Amygdala (tissue), 56 donors: ENCODE results near the gene GJA8.
"Not testable (repeated sequence)": the region's sequence is repeated elsewhere in the genome, so short reads cannot be mapped to it uniquely, and the experiment has no call there.

ENCODE experiments used
- DNase-seq, 56 donors: peaks; one replicate each; lab custom pipeline; 2025; lab: John Stamatoyannopoulos, UW

Gene GJA8

DNA sequence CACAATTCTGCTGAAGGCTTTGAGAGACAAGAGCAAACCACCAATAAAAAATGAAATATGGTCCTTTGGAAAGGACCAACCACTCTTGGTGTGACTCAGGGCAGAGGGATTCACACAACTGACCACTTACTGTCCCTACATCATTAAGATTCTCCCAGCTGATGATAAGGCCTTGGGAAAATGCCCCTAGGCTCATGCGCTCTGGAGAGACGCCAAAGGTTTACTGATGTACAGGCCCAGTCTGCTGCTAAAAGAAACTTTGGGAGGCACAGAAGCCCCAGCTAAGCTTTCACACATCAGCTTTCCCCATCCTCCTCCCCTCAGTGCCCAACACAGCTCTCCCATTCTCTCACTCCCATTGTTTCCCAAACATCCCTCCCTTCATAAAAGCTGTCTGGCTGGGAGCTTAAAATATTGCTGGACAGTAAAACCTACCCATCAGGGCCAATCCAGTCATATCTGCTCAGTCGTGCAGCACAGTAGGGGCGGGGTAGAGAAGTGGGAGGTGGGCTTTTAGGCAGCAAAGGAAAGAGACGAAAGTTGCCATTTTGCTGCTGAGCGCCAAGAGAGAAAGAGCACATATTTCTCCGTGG lies at the start of gene GJA8:
GJA8 (plus strand) TSS at position 543 of the 593 bp plus-strand sequence. CDS start 5,161 bp downstream, outside the sequence.
- DNase-seq: no peak

GRCh38 chr1:147853391-147853790 lies 49.2 kb upstream of the GJA8 start:
- DNase-seq: no peak

DNA sequence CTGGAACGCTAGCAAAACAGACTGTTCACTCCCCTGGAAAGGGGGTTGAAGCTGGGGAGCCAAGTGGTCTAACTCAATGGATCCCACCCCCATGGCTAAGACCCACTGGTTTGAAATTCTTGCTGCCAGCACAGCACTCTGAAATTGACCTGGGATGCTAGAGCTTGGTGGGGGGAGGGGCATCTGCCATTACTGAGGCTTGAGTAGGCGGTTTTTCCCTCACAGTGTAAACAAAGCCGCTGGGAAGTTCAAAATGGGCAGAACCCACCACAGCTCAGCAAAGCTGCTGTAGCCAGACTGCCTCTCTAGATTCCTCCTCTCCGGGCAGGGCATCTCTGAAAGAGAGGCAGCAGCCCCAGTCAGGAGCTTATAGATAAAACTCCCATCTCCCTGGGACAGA lies 47.6 kb upstream of the GJA8 start:
- not testable (repeated sequence) for DNase-seq

GRCh38 chr1:147855996-147856395 lies 46.6 kb upstream of the GJA8 start:
- DNase-seq: not testable (repeated sequence)

DNA sequence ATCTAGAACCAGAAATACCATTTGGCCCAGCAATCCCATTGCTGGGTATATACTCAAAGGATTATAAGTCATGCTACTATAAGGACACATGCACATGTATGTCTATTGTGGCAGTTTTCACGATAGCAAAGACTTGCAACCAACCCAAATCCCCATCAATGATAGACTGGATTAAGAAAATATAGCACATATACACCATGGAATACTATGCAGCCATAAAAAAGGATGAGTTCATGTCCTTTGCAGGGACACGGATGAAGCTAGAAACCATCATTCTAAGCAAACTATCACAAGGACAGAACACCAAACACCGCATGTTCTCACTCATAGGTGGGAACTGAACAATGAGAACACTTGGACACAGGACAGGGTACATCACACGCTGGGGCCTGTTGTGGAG lies 35.4 kb upstream of the GJA8 start:
- not testable (repeated sequence) for DNase-seq

DNA sequence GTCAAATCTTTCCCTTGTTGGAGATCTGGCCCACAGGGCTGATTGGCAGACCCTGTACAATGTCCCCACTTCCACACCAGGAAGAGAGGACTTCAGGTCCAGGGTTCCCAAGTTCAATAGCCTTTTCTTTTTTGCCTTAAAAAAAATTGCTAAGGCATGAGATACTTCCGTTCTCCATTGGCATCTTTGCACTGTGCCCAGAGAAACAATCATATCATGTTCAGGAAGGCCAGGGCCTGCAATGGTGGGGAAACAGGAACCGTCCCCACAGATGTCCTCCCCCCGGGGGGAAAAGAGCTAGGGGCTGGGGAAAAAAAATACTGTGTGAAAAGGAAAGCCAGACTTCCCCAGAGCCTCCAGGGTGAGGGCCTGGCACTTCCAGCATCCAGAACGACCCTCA lies 24.6 kb upstream of the GJA8 start:
- DNase-seq: no peak

- no peak for DNase-seq
These were observed 22.7 kb upstream of the GJA8 start for GRCh38 chr1:147879911-147880310.

- no peak for DNase-seq
These were observed 20.1 kb upstream of the GJA8 start for GRCh38 chr1:147882535-147882934.

DNA sequence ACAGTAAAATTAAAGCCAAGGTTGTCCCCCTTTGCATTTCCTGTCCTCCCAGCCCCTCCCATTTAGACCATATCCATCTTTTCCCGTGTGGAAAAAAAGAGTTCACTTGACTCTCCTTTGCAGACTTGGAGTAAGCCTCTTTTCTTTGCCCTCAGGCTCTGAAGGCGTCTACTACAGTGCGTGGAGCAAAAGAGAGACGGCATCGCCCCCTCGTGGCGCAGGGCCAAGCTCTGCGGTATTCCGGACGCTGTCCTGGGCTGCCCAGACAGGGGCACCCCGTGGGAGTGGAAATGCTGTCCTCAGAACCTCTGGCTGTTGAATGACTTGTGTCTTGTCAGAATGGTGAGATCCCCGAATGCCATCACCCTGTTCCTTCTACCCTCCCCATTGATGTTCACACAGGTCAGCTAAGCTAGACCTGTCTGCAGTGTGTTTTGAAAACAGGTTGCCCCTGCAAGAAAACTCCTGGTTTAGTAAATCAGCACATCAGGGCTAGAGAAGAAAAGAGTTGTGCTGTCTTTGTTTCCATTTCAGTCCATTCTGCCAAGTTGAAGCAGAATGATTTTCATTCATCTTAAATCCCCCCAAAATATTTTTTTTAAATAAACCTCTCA lies 12.3 kb upstream of the GJA8 start:
- DNase-seq: peak in 30 of 56 donors; percentile 2 to 51 (median 13)

DNA sequence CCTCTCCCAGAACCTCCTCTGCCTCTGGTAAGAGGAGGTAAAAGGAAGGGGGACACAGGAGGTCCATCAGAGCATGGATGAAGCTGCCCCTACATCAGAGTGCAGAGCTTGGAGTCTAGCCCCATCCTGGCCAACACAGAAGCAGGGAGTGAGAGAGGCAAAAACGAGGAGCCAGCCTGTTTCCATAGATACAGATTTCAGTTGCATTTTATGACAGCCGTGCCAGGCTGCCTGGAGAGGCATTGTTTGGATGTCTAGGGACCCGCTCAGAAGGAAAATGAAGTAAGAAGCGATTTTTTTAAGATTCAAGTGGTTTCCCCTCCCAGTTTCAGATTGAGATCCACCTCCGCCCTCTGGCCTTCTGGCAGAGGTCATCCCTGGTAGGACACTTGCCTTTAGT lies 11.5 kb upstream of the GJA8 start:
- peak in 23 of 56 donors; percentile 1 to 52 (median 21) for DNase-seq

- DNase-seq: peak in 5 of 56 donors; percentile 1 to 21 (median 2)
These were observed 10.4 kb upstream of the GJA8 start for GRCh38 chr1:147892216-147892615.

DNA sequence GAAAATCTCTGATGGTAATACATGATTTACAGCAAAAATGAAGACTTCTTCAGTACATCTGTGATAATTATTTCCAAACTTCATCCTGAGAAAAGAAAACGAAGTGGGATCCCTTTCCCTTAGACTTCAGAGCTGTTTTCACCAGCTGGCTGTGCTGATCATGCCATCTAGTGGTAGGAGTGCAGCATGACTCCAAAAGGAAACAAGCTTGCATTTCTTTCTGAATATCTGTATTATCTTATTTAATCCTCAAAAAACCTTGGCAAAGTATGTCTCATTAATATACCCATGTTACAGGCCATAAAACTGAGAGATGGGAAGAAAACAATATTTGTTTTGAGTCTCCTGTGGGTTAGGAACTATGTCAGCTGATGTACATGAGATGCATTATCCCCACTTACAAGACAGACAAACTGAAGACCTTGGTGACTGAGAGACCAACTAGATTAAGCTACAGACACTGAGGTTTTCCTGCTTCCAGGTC lies 9.8 kb upstream of the GJA8 start:
- peak in 19 of 56 donors; percentile 1 to 44 (median 9) for DNase-seq

DNA sequence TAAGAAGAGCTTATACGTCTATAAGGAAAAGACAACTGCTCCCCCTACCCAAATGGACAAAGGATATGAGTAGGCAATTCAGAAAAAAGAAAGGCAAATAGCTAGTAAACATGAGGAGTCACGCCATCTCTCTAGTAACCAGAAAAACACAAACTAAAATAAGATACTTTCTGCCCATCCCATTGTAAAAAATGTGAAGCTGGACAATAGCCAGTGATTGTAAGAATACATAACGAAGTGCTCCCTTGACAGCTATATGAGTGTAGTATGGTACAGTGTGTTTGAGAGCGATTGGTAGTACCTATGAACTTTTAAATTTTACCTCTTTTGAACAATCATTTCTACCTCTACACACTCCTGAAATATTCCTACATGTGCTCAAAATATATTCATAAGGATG lies 7.5 kb upstream of the GJA8 start:
- no peak for DNase-seq

- DNase-seq: peak in 1 of 56 donors; percentile 14
These were observed 5.4 kb upstream of the GJA8 start for GRCh38 chr1:147897029-147897752.

DNA sequence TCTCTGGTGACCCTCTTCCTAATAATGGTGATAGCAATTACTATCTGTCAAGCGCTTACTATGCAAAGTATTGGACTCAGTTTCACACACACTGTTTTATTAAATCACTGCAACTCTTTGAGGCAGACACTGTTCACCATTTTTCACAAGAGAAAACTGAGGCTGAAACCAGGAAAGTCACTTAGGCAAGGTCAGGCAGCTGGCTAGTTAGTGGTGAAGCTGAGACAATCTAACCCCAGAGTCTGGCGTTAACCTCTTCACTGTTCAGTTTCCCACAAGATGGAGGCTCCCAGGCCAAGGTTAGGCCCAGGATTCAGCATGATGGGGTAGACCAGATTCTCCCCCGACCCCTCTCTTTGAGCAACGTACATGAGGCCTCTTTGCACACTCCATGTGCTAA lies 4.8 kb upstream of the GJA8 start:
- no peak for DNase-seq

GRCh38 chr1:147904726-147905125 lies 2.1 kb downstream of the GJA8 start:
- no peak for DNase-seq

GRCh38 chr1:147907786-147908509 lies 5.4 kb downstream of the GJA8 start:
- DNase-seq: no peak

DNA sequence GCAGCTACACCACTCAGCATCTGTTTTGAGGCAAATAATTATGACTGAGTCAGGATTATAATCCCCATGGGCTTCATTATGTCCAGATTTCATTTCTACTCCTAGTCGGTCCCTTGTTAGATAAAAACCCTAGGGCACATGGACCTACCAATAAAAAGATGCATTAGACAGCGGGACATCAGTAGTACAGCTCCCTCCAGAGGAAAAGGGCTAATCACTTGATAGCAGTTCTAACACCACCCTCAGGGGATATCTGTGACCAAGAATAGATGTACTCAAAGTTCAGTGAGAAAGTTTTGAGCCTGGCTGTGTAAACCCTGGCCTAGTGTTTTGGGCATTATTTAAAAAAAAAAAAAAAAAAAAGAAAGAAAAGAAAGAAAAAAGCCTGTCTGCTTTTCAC lies 10.0 kb downstream of the GJA8 start:
- no peak for DNase-seq

DNA sequence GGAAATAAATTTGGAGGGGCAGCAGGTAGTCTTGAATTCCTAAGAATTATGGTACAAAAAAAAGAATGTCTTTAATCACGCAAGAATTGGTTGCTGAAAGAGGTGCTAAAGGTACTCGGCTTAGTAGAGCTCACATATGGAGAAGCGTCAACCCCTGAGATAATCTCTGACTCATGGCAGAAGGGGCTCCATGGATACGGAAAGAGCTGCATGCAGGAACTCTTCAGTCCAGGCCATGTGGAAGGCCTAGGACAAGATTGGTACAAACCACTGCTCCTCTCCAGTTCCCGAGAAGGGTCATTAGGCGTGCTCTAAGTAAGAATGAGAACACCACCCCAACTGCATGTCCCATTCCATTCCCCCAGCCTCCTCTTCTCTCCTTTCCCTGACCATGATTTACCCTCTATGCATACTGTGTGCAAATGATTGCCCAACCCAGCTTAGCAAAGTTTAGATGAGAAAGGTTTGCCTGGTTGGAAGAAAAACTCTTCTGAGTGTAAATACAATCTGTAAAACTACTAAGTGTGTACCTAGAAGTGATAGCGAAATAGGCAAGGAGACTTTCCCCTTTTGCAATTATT lies 10.9 kb downstream of the GJA8 start:
- no peak for DNase-seq

- no peak for DNase-seq
These were observed 17.3 kb downstream of the GJA8 start for GRCh38 chr1:147919896-147920295.

DNA sequence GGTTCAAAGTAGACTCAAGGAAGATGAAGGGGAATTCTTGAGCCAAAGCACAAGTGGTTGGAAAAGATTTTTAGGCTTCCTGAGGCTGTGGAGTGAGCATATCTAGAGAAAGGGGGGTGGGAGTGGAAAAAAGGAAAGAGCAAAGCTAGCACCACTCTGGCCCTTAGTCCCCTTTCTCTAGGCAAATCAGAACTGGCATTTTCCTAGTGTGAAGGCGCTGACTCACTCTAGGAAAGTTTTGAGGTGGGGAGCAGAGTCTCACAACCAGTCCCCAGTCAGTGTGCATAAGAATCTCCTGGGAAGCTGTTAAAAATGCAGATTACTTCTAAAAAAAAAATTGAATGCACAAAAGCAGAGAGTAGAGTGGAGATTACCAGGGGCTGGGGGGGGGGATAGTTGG lies 22.2 kb downstream of the GJA8 start:
- no peak for DNase-seq
